Measurements from ENCODE around the gene DCAF10. TPM values are rescaled to one million over a fixed set of nuclear protein-coding genes. Genes with fewer than 3 reads are reported as not detected.

The DCAF10 gene
- total and polyA plus RNA-seq, 2 of the 13 experiments (the other 11 are each of a cell fraction or from before 2014, with no cell fraction given), result 9.2 to 20.3 TPM

GRCh38 chr9:37835821-37836220 lies 35.2 kb downstream of the DCAF10 start:
- no peak for DNase-seq (ENCODE audit: low spot score)
- H3K4me3 ChIP-seq (replicated peaks in 1 of 3; ENCODE audit: insufficient read depth in 1 of 3, low read depth in 2 of 3, low read length in 3 of 3), result no peak overlapping the region
- ATAC-seq, result no peak
- CTCF ChIA-PET (ENCODE audit: low intra/inter-chr PET ratio, low total read pairs), result no interaction called here
- POLR2A ChIA-PET, result no interaction called here
- H3K9me3 ChIP-seq (ENCODE audit: low read length), result no peaks in the 10 kb centered on the region
- H3K36me3 ChIP-seq (replicated peaks in 1 of 2; ENCODE audit: control insufficient read depth in 1 of 2, insufficient read depth in 2 of 2, low read length in 2 of 2), result 0 out of 5 replicates have a peak, but pooled peaks cover 0 to 3% of the 10 kb centered on the region in 2 experiments
- intact Hi-C loops (cut with micrococcal nuclease; ENCODE audit: unreplicated experiment), result no loop called here
- no peaks in the 10 kb centered on the region for H3K79me2 ChIP-seq (ENCODE audit: insufficient read depth, low read length)
- in situ Hi-C loops (cut with HindIII; ENCODE audit: extremely low pct_ligation_motif_present, low pct_unique_long_range_greater_than_20kb), result no loop called here
- TF ChIP-seq AHDC1 (CRISPR knock-in tag; IDR thresholded peaks at IDR 0.05; ENCODE audit: borderline replicate concordance), result no peak
- H3K27ac ChIP-seq (ENCODE audit: extremely low read length, insufficient read depth, low read length), result no peak overlapping the region
- no peaks in the 10 kb centered on the region for H3K27me3 ChIP-seq (ENCODE audit: control insufficient read depth in 1 of 2, insufficient read depth in 2 of 2, low read length in 2 of 2)
- no TSS peak for BruUV-seq (replicated peaks)
- no peaks in the 10 kb centered on the region for H4K20me1 ChIP-seq (ENCODE audit: insufficient read depth, low read length)
- FAIRE-seq, result no peak
- no peak overlapping the region for H2AFZ ChIP-seq (ENCODE audit: low read length)
- H3K4me1 ChIP-seq (ENCODE audit: insufficient read depth, low read length), result no peaks in the 10 kb centered on the region
- H3K4me2 ChIP-seq (ENCODE audit: low read depth, low read length), result no peak overlapping the region
- WGBS (ENCODE audit: low lambda C conversion rate), result 98% methylated on average over 13 of the region's 13 CpGs
- H3K9ac ChIP-seq (ENCODE audit: insufficient read depth, low read depth, low read length), result no peak overlapping the region

GRCh38 chr9:37836386-37836785 lies 35.8 kb downstream of the DCAF10 start:
- no TSS peak for BruUV-seq (replicated peaks)
- Histone ChIP-seq H3K36me3 (replicated peaks in 1 of 2; ENCODE audit: control insufficient read depth in 1 of 2, insufficient read depth in 2 of 2, low read length in 2 of 2) (0 out of 5 replicates have a peak, but pooled peaks cover 0 to 4% of the 10 kb centered on the region in 2 experiments), H3K9ac (ENCODE audit: insufficient read depth, low read depth, low read length) (no peak overlapping the region), H3K79me2 (ENCODE audit: insufficient read depth, low read length) (no peaks in the 10 kb centered on the region), H3K27ac (ENCODE audit: extremely low read length, insufficient read depth, low read length) (no peak overlapping the region), H2AFZ (ENCODE audit: low read length) (no peak overlapping the region), H4K20me1 (ENCODE audit: insufficient read depth, low read length) (no peaks in the 10 kb centered on the region), H3K27me3 (ENCODE audit: control insufficient read depth in 1 of 2, insufficient read depth in 2 of 2, low read length in 2 of 2) (no peaks in the 10 kb centered on the region), H3K4me1 (ENCODE audit: insufficient read depth, low read length) (no peaks in the 10 kb centered on the region), H3K4me3 (replicated peaks in 1 of 3; ENCODE audit: insufficient read depth in 1 of 3, low read depth in 2 of 3, low read length in 3 of 3) (no peak overlapping the region), H3K4me2 (ENCODE audit: low read depth, low read length) (no peak overlapping the region), H3K9me3 (ENCODE audit: low read length) (no peaks in the 10 kb centered on the region)
- DNase-seq (ENCODE audit: low spot score) (no peak), FAIRE-seq (peak; percentile 48), ATAC-seq (no peak)
- CTCF ChIA-PET (ENCODE audit: low intra/inter-chr PET ratio, low total read pairs), result no interaction called here
- WGBS (ENCODE audit: low lambda C conversion rate), result 97% methylated on average over 2 of the region's 2 CpGs
- in situ Hi-C loops (cut with HindIII; ENCODE audit: extremely low pct_ligation_motif_present, low pct_unique_long_range_greater_than_20kb), result no loop called here
- TF ChIP-seq HHEX (CRISPR knock-in tag; IDR thresholded peaks at IDR 0.05), result no peak
- no peak for TF ChIP-seq FLYWCH1 (CRISPR knock-in tag; IDR thresholded peaks at IDR 0.05)
- no peak for TF ChIP-seq MED13 (CRISPR knock-in tag; IDR thresholded peaks at IDR 0.05)
- TF ChIP-seq IRF1 (CRISPR knock-in tag; IDR thresholded peaks at IDR 0.05; ENCODE audit: low read depth), result no peak
- no peak for TF ChIP-seq EED (CRISPR knock-in tag; IDR thresholded peaks at IDR 0.05)
- no peak for TF ChIP-seq SYNCRIP (IDR thresholded peaks at IDR 0.05; ENCODE audit: insufficient read depth, low read depth, low read length)
- intact Hi-C loops (cut with micrococcal nuclease; ENCODE audit: unreplicated experiment), result no loop called here
- POLR2A ChIA-PET, result no interaction called here

Measured in HepG2 (cell line).